Adrenal gland (tissue), 12 donors: ENCODE results near the gene EPB42. TPM values are rescaled to one million over a fixed set of nuclear protein-coding genes. Genes with fewer than 3 reads are reported as not detected.

ENCODE experiments used
- DNase-seq, 7 donors: peaks; one replicate each; pipeline ENCODE4 v3.0.0-alpha.2; 2019 to 2020
- H3K27ac ChIP-seq, 5 donors: fragments of 200-600 bp; sonication (generic) in 4 of 5; 1 replicate in 3 of 5; 2 replicates in 2 of 5; pipeline versions ENCODE4 v1.5.1 to v1.8.0; 2016 to 2020; ENCODE audit warnings: mild to moderate bottlenecking in 1 of 5
- H3K27me3 ChIP-seq: fragments of 200-600 bp; 2 replicates; pipeline ENCODE4 v1.8.0; 2021
- H3K36me3 ChIP-seq, 2 donors: fragments of 200-600 bp; replicated peaks in 1 of 2; 1 replicate in 1 of 2; 2 replicates in 1 of 2; pipeline versions ENCODE4 v1.5.1 to v1.8.0; 2018 to 2022
- H3K4me1 ChIP-seq, 2 donors: fragments of 200-600 bp; replicated peaks in 1 of 2; 1 replicate in 1 of 2; 2 replicates in 1 of 2; pipeline versions ENCODE4 v1.5.1 to v1.8.0; 2018 to 2021
- H3K4me3 ChIP-seq, 4 donors: fragments of 200-600 bp; sonication (generic) in 3 of 4; one replicate each; pipeline ENCODE4 v1.5.1; 2016 to 2018
- H3K9me3 ChIP-seq, 3 donors: fragments of 200-600 bp; sonication (generic) in 1 of 3; replicated peaks in 1 of 3; 1 replicate in 2 of 3; 2 replicates in 1 of 3; pipeline versions ENCODE4 v1.5.1 to v1.8.0; 2016 to 2021
- CTCF ChIP-seq, 6 experiments: fragments of 450-650 bp in 4 of 6; fragments of 200-600 bp in 2 of 6; sonication (generic) in 1 of 6; IDR thresholded peaks; 1 replicate in 5 of 6; 2 replicates in 1 of 6; pipeline versions ENCODE4 v1.5.1 to v1.8.0; 2016 to 2021; ENCODE audit warnings: antibody characterized with exemption in 6 of 6, mild to moderate bottlenecking in 2 of 6, moderate library complexity in 1 of 6
- POLR2A ChIP-seq, 2 donors: fragments of 450-650 bp; IDR thresholded peaks; one replicate each; pipeline ENCODE4 v1.6.1; 2017; ENCODE audit warnings: antibody characterized with exemption in 2 of 2, mild to moderate bottlenecking in 2 of 2, moderate library complexity in 1 of 2
- WGBS, 4 donors: extraction: QIAGEN DNeasy Blood & Tissue Kit in 2 of 4; methylation state at CpG; one replicate each; pipeline versions ENCODE4 v1.1.5 to v1.1.7; 2013 to 2017; 5-methylcytosine and 5-hydroxymethylcytosine counted together
- intact Hi-C, 2 donors: fragments of 100-400 bp; cut with DNase I; formaldehyde crosslinking; loops; one replicate each; pipeline versions ENCODE4 v1.14.1 to v1.15.0; 2022 to 2023
- polyA plus RNA-seq, 3 donors: library from polyadenylated mRNA; stranded (reverse); fragments of 200-250 nt in 2 of 3; fragments of 350-450 nt in 1 of 3; fragmentation: Illumina TruSeq in 1 of 3; extraction: RNeasy Lipid Tissue Mini Kit (QIAGEN cat#74804) in 1 of 3; gene quantifications; one replicate each; pipeline ENCODE4 v1.2.3, GENCODE V29; 2013 to 2014
- total RNA-seq, 9 donors: library from RNA; depleted of rRNA in 4 of 9; stranded (reverse); fragments of >200 nt in 4 of 9; fragments of 120-200 nt in 1 of 9; fragmentation: NEBNext Ultra II Directional in 1 of 9; extraction: Animal tissue kit (Norgen Biotek cat#: 25700) in 1 of 9; gene quantifications; one replicate each; pipeline versions ENCODE4 v1.1.0 to v1.2.4, GENCODE V29; 2013 to 2023
- donor health status: healthy with polysubstance abuse.
- donor health status: Bipolar disorder and iron deficiency.
- donor health status: DM: yes; HTN: yes; CAD: no.
- donor health status: DM: no; HTN: no; CAD: no.
- donor health status: DM: no; HTN: no; CAD: no.
- donor health status: DM: yes; HTN: yes; CAD: no.

The EPB42 gene
- total and polyA plus RNA-seq, 12 donors: 0.10 to 4.7 (median 0.45) TPM; not detected in 9

GRCh38 chr15:43212299-43212698 is 8.5 kb downstream of the EPB42 start:
- TF ChIP-seq POLR2A (IDR thresholded peaks at IDR 0.05) (no peak), CTCF (IDR thresholded peaks at IDR 0.05) (no peak)
- H3K9me3 ChIP-seq: no peaks in the 10 kb centered on the region
- intact Hi-C loops: no loop called here
- DNase-seq: peak in 1 of 7 donors; percentile 11
- no peaks in the 10 kb centered on the region for H3K36me3 ChIP-seq
- no peak overlapping the region for H3K27ac ChIP-seq
- 67 to 79% (median 72%) methylated on average over 8 of the region's 8 CpGs for WGBS, 4 donors
- H3K4me1 ChIP-seq: no peaks in the 10 kb centered on the region
- no peaks in the 10 kb centered on the region for H3K27me3 ChIP-seq
- H3K4me3 ChIP-seq: no peak overlapping the region

- WGBS, 4 donors: 69 to 84% (median 77%) methylated on average over 3 to 4 of the region's 4 CpGs
- DNase-seq: peak in 1 of 7 donors; percentile 21
- Histone ChIP-seq H3K27ac (no peak overlapping the region), H3K9me3 (no peaks in the 10 kb centered on the region), H3K4me1 (no peaks in the 10 kb centered on the region), H3K36me3 (no peaks in the 10 kb centered on the region), H3K4me3 (no peak overlapping the region), H3K27me3 (no peaks in the 10 kb centered on the region)
- intact Hi-C loops: no loop called here
- no peak for TF ChIP-seq CTCF (IDR thresholded peaks at IDR 0.05)
- no peak for TF ChIP-seq POLR2A (IDR thresholded peaks at IDR 0.05)
These were observed 9.5 kb downstream of the EPB42 start for GRCh38 chr15:43211224-43211735.

GRCh38 chr15:43210807-43211206 is 10.0 kb downstream of the EPB42 start:
- Histone ChIP-seq H3K4me3 (no peak overlapping the region), H3K27me3 (no peaks in the 10 kb centered on the region), H3K36me3 (no peaks in the 10 kb centered on the region), H3K9me3 (no peaks in the 10 kb centered on the region), H3K27ac (no peak overlapping the region), H3K4me1 (no peaks in the 10 kb centered on the region)
- intact Hi-C loops: no loop called here
- TF ChIP-seq POLR2A (IDR thresholded peaks at IDR 0.05) (no peak), CTCF (IDR thresholded peaks at IDR 0.05) (no peak)
- DNase-seq: peak in 1 of 7 donors; percentile 18
- WGBS, 4 donors: 75 to 79% (median 75%) methylated on average over 9 of the region's 9 CpGs

- WGBS, 4 donors: 64 to 93% (median 82%) methylated on average over 11 to 15 of the region's 15 CpGs
- H3K9me3 ChIP-seq: no peaks in the 10 kb centered on the region
- DNase-seq: peak in 1 of 7 donors; percentile 24
- H3K27me3 ChIP-seq: no peaks in the 10 kb centered on the region
- H3K4me3 ChIP-seq: no peak overlapping the region
- TF ChIP-seq CTCF (IDR thresholded peaks at IDR 0.05): no peak
- TF ChIP-seq POLR2A (IDR thresholded peaks at IDR 0.05): no peak
- no peaks in the 10 kb centered on the region for H3K36me3 ChIP-seq
- H3K27ac ChIP-seq: no peak overlapping the region
- H3K4me1 ChIP-seq: no peaks in the 10 kb centered on the region
- intact Hi-C loops: no loop called here
These were observed 10.6 kb downstream of the EPB42 start for GRCh38 chr15:43210172-43210745.
